Thyroid gland (tissue), 4 donors: Measurements from ENCODE around the gene CHDH. TPM values are rescaled to one million over a fixed set of nuclear protein-coding genes. Genes with fewer than 3 reads are reported as not detected.
A peak's percentile ranks its signal among the peaks of the same experiment; 100 is the strongest.

ENCODE experiments used
- DNase-seq, 2 donors: peaks; one replicate each; pipeline ENCODE4 v3.0.0-alpha.2; 2019
- H3K27ac ChIP-seq, 3 donors: fragments of 200-600 bp; sonication (generic); 1 replicate in 2 of 3; 2 replicates in 1 of 3; pipeline ENCODE4 v1.5.1; 2016 to 2019; ENCODE audit warnings: mild to moderate bottlenecking in 1 of 3, moderate library complexity in 1 of 3
- H3K27me3 ChIP-seq: fragments of 200-600 bp; sonication (generic); one replicate; pipeline ENCODE4 v1.5.1; 2019
- H3K36me3 ChIP-seq, 2 donors: fragments of 200-600 bp; sonication (generic); one replicate each; pipeline ENCODE4 v1.5.1; 2016 to 2019
- H3K4me1 ChIP-seq, 2 donors: fragments of 200-600 bp; sonication (generic); one replicate each; pipeline ENCODE4 v1.5.1; 2017 to 2019
- H3K4me3 ChIP-seq, 3 donors: fragments of 200-600 bp; sonication (generic); replicated peaks in 1 of 3; 1 replicate in 2 of 3; 2 replicates in 1 of 3; pipeline ENCODE4 v1.5.1; 2016; ENCODE audit warnings: mild to moderate bottlenecking in 1 of 3
- H3K9me3 ChIP-seq: fragments of 200-600 bp; sonication (generic); one replicate; pipeline ENCODE4 v1.5.1; 2017
- POLR2A ChIP-seq, 2 donors: fragments of 450-650 bp; IDR thresholded peaks; one replicate each; pipeline ENCODE4 v1.6.1; 2017; ENCODE audit warnings: antibody characterized with exemption in 2 of 2, mild to moderate bottlenecking in 2 of 2, moderate library complexity in 1 of 2
- WGBS, 2 donors: methylation state at CpG; one replicate each; pipeline ENCODE4 v1.1.5; 2017; 5-methylcytosine and 5-hydroxymethylcytosine counted together
- intact Hi-C: fragments of 100-400 bp; cut with DNase I; formaldehyde crosslinking; loops from one replicate; pipeline ENCODE4 v1.15.1; 2023
- total RNA-seq, 4 donors: library from RNA; depleted of rRNA; stranded (reverse); fragments of >200 nt; gene quantifications; one replicate each; pipeline ENCODE4 v1.2.3, GENCODE V29; 2016
- TF ChIP-seq, protein P1 (sequence below), 6 experiments: fragments of 200-600 bp in 3 of 6; fragments of 450-650 bp in 3 of 6; sonication (generic) in 3 of 6; IDR thresholded peaks; one replicate each; pipeline ENCODE4 v1.5.1; 2016 to 2019; ENCODE audit warnings: antibody characterized with exemption in 6 of 6, mild to moderate bottlenecking in 2 of 6, inconsistent platforms in 1 of 6, moderate library complexity in 1 of 6

Gene CHDH
- total RNA-seq, 4 donors from 2014 or later = 4.7 to 26.9 (median 11.1) TPM

DNA sequence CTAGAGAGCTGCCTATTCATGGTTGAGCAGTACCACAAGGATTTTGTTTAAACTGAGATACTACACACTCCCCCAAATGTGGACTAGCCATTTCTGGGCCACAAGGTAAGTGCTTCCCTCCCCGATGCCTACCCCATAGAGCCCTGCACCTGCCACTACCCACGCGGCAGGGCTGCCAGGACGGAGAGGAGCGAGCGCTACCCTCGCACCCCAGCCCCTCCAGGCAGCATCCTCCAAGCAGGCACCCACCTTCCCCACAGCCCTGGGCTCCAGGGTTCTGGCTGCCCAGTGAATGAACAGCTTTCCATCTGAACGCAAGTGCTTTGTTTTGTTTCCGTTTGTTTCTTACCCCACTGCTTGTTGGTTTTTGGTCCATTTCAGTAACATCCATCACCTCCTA, 59.2 kb downstream of the CHDH start:
- TF ChIP-seq POLR2A (IDR thresholded peaks at IDR 0.05) = no peak
- TF ChIP-seq, protein P1, sequence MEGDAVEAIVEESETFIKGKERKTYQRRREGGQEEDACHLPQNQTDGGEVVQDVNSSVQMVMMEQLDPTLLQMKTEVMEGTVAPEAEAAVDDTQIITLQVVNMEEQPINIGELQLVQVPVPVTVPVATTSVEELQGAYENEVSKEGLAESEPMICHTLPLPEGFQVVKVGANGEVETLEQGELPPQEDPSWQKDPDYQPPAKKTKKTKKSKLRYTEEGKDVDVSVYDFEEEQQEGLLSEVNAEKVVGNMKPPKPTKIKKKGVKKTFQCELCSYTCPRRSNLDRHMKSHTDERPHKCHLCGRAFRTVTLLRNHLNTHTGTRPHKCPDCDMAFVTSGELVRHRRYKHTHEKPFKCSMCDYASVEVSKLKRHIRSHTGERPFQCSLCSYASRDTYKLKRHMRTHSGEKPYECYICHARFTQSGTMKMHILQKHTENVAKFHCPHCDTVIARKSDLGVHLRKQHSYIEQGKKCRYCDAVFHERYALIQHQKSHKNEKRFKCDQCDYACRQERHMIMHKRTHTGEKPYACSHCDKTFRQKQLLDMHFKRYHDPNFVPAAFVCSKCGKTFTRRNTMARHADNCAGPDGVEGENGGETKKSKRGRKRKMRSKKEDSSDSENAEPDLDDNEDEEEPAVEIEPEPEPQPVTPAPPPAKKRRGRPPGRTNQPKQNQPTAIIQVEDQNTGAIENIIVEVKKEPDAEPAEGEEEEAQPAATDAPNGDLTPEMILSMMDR (IDR thresholded peaks at IDR 0.05) = no peak
- intact Hi-C loops = no loop called here
- 80 to 88% methylated on average over 9 of the region's 9 CpGs for WGBS, 2 donors
- Histone ChIP-seq H3K27me3 (no peaks in the 10 kb centered on the region), H3K4me3 (no peak overlapping the region), H3K4me1 (no peaks in the 10 kb centered on the region), H3K36me3 (no peaks in the 10 kb centered on the region), H3K27ac (no peak overlapping the region), H3K9me3 (no peaks in the 10 kb centered on the region)
- no peak for DNase-seq

- TF ChIP-seq POLR2A (IDR thresholded peaks at IDR 0.05) = no peak
- TF ChIP-seq, protein P1 (IDR thresholded peaks at IDR 0.05) = no peak
- H3K9me3 ChIP-seq = no peaks in the 10 kb centered on the region
- intact Hi-C loops = no loop called here
- DNase-seq = peak in 1 of 2 donors; percentile 9
- no peak overlapping the region for H3K27ac ChIP-seq
- H3K4me3 ChIP-seq = no peak overlapping the region
- 85 to 98% methylated on average over 2 of the region's 2 CpGs for WGBS, 2 donors
- peaks cover 0 to 7% of the 10 kb centered on the region in 2 donors for H3K4me1 ChIP-seq
- no peaks in the 10 kb centered on the region for H3K36me3 ChIP-seq
- H3K27me3 ChIP-seq = no peaks in the 10 kb centered on the region
Observed at GRCh38 chr3:53780806-53781205, 65.4 kb downstream of the CHDH start.

- no peak for DNase-seq
- no peak overlapping the region for H3K27ac ChIP-seq
Observed at GRCh38 chr3:53780171-53780570, 66.0 kb downstream of the CHDH start.

DNA sequence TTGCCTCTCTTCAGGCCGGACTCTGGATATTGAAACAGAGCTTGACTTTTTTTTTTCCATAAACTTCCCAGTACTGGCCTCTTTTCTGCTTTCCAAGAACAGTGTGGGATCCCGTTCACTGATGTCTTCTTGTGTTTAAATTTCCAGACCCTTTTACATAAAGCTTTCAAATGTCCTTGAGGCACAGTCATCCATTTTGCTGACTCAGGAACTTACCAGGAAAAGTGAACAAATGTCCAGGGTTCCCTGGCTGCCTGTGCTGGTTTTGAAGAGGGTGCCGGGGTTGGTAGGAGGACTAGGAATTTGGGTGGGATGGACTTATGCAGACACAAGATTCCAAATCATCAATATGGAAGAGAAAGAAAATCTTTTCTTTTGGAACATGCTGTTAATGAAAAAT, 68.1 kb downstream of the CHDH start:
- H3K4me1 ChIP-seq = peaks cover 8 to 17% of the 10 kb centered on the region in 2 donors
- no peaks in the 10 kb centered on the region for H3K27me3 ChIP-seq
- no peaks in the 10 kb centered on the region for H3K9me3 ChIP-seq
- H3K27ac ChIP-seq = no peak overlapping the region
- WGBS, 2 donors = 91 to 93% methylated on average over 3 of the region's 3 CpGs
- no peak for DNase-seq
- no peak for TF ChIP-seq POLR2A (IDR thresholded peaks at IDR 0.05)
- TF ChIP-seq, protein P1 (IDR thresholded peaks at IDR 0.05) = no peak
- H3K4me3 ChIP-seq = no peak overlapping the region
- H3K36me3 ChIP-seq = no peaks in the 10 kb centered on the region
- intact Hi-C loops = no loop called here

More at GRCh38 chr3:53780171-53780570, 66.0 kb downstream of the CHDH start:
- Histone ChIP-seq H3K4me1 (peaks cover 0 to 8% of the 10 kb centered on the region in 2 donors), H3K27me3 (no peaks in the 10 kb centered on the region), H3K9me3 (no peaks in the 10 kb centered on the region), H3K4me3 (no peak overlapping the region), H3K36me3 (no peaks in the 10 kb centered on the region)
- intact Hi-C loops = no loop called here
- 81 to 92% methylated on average over 4 of the region's 4 CpGs for WGBS, 2 donors
- TF ChIP-seq, protein P1 (IDR thresholded peaks at IDR 0.05) = no peak
- TF ChIP-seq POLR2A (IDR thresholded peaks at IDR 0.05) = no peak

DNA sequence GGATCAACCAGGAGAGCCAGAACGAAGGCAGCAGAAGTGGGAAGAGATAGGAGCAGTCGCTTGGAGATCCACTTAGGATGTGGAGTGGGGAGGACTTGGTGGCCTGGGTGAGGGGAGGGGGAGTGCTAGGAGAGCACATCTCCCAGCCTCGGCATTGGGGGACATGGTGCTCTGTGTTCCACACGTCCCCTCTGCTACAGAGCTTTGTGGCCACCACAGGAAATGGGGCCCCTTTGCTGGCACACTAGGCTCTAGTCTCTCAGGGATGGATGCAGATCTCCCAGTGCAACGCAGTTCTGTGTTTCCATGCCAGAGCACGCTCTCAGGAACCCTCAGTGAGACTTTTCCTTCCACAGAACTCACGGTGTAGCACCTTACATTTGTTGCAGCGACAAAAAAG, 68.8 kb downstream of the CHDH start:
- no peak for TF ChIP-seq POLR2A (IDR thresholded peaks at IDR 0.05)
- TF ChIP-seq, protein P1 (IDR thresholded peaks at IDR 0.05) = no peak
- no peak for DNase-seq
- no peaks in the 10 kb centered on the region for H3K27me3 ChIP-seq
- peaks cover 11 to 23% of the 10 kb centered on the region in 2 donors for H3K4me1 ChIP-seq
- no peaks in the 10 kb centered on the region for H3K9me3 ChIP-seq
- 85 to 91% methylated on average over 8 of the region's 8 CpGs for WGBS, 2 donors
- no peak overlapping the region for H3K27ac ChIP-seq
- no peak overlapping the region for H3K4me3 ChIP-seq
- intact Hi-C loops = no loop called here
- H3K36me3 ChIP-seq = no peaks in the 10 kb centered on the region
